Uterus (tissue), 2 donors: ENCODE data around the gene RECQL.

Experiments
- CTCF ChIP-seq, 4 experiments: fragments of 200-600 bp in 2 of 4; fragments of 450-650 bp in 2 of 4; sonication (generic) in 2 of 4; IDR thresholded peaks; one replicate each; pipeline ENCODE4 v1.5.1; 2016 to 2019; ENCODE audit warnings: antibody characterized with exemption in 4 of 4, mild to moderate bottlenecking in 2 of 4, moderate library complexity in 1 of 4
- POLR2A ChIP-seq, 2 donors: fragments of 450-650 bp; IDR thresholded peaks; one replicate each; pipeline ENCODE4 v1.6.1; 2016; ENCODE audit warnings: antibody characterized with exemption in 2 of 2, mild to moderate bottlenecking in 1 of 2, moderate library complexity in 1 of 2

- no peak for TF ChIP-seq CTCF (IDR thresholded peaks at IDR 0.05)
- TF ChIP-seq POLR2A (IDR thresholded peaks at IDR 0.05): no peak
These were observed 8.3 kb upstream of the RECQL start for GRCh38 chr12:21509768-21510167.
